AG10803 (cell line): ENCODE results near the gene OR10H2.
"Not testable (repeated sequence)": the region's sequence is repeated elsewhere in the genome, so short reads cannot be mapped to it uniquely, and the experiment has no call there.

ENCODE experiments used
- DNase-seq: peaks from one replicate; pipeline ENCODE4 v3.0.0; 2010; ENCODE audit warnings: low read depth
- H3K4me3 ChIP-seq: 2 replicates; pipeline ENCODE4 v1.5.1; 2011; ENCODE audit warnings: mild to moderate bottlenecking, low read length, control low read depth
- TF ChIP-seq, protein P1 (sequence below): conservative IDR thresholded peaks from 2 replicates; pipeline ENCODE4 v1.5.1; 2011; ENCODE audit warnings: mild to moderate bottlenecking, low read length, control low read depth, inconsistent platforms

Gene OR10H2

GRCh38 chr19:15727724-15728123 is at the start of gene OR10H2:
Gene OR10H2 (plus strand): TSS chr19:15728024. CDS start chr19:15728044, 20 bp downstream.
- DNase-seq: no peak
- TF ChIP-seq, protein P1, sequence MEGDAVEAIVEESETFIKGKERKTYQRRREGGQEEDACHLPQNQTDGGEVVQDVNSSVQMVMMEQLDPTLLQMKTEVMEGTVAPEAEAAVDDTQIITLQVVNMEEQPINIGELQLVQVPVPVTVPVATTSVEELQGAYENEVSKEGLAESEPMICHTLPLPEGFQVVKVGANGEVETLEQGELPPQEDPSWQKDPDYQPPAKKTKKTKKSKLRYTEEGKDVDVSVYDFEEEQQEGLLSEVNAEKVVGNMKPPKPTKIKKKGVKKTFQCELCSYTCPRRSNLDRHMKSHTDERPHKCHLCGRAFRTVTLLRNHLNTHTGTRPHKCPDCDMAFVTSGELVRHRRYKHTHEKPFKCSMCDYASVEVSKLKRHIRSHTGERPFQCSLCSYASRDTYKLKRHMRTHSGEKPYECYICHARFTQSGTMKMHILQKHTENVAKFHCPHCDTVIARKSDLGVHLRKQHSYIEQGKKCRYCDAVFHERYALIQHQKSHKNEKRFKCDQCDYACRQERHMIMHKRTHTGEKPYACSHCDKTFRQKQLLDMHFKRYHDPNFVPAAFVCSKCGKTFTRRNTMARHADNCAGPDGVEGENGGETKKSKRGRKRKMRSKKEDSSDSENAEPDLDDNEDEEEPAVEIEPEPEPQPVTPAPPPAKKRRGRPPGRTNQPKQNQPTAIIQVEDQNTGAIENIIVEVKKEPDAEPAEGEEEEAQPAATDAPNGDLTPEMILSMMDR: no peak
- H3K4me3 ChIP-seq: no peak within 1 kb of the TSS

DNA sequence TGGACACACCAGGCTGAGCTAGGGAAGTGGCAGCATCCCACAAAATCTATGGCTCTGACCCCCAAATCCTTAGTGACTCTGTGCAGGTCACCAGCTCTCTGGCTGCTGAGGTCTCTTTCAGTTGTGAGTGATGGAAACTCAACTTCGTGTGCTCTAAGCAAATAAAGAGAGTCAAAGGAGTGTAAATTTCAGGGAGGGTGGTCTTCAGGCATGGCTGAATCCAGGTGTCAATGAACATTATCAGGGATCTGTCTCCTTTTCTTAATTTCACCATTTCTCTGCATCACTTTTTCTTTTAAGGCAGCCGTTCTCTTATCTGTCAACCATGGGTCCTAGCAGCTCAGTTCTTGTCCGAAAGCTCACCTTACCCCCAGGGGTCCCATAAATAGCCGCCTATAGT is 48.7 kb upstream of the OR10H2 start:
- H3K4me3 ChIP-seq: no peak overlapping the region
- TF ChIP-seq, protein P1: no peak
- no peak for DNase-seq

- H3K4me3 ChIP-seq, DNase-seq: not testable (repeated sequence)
These were observed 48.0 kb upstream of the OR10H2 start for GRCh38 chr19:15679865-15680264.

GRCh38 chr19:15680478-15681322 is 47.1 kb upstream of the OR10H2 start:
- no peak for DNase-seq
- no peak overlapping the region for H3K4me3 ChIP-seq
- TF ChIP-seq, protein P1: no peak

DNA sequence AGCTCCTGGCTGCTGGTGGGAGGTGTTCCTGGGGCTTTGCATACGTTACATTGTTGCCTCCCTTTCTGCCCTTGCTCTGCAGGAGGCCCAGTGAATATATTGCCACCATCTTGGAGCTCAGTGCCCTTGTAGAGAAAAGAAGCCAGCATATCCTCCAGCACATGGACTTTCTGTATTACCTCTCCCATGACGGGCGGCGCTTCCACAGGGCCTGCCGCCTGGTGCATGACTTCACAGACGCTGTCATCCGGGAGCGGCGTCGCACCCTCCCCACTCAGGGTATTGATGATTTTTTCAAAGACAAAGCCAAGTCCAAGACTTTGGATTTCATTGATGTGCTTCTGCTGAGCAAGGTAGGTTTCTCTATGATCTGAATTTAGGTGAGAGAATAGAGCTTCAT is 44.4 kb upstream of the OR10H2 start:
- H3K4me3 ChIP-seq: no peak overlapping the region
- TF ChIP-seq, protein P1: no peak
- DNase-seq: no peak

DNA sequence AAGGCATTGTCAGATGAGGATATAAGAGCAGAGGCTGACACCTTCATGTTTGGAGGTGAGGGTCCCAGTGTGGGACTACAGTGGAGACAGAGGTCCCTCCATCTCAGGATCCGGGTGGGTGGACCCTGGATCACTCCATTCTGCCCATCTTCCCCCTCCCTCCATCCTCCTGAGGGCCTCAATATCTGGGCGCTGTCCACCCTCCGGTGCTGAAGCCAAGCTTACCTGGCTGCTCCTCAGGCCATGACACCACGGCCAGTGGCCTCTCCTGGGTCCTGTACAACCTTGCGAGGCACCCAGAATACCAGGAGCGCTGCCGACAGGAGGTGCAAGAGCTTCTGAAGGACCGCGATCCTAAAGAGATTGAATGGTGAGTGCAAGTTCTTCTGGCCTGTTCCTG is 43.0 kb upstream of the OR10H2 start:
- TF ChIP-seq, protein P1: no peak
- no peak for DNase-seq
- no peak overlapping the region for H3K4me3 ChIP-seq

- no peak for DNase-seq
- no peak overlapping the region for H3K4me3 ChIP-seq
- TF ChIP-seq, protein P1: no peak
These were observed 31.1 kb upstream of the OR10H2 start for GRCh38 chr19:15696654-15697194.
